OCI-LY1 (cell line): ENCODE measurements around the gene ZNF584.

Source experiments
- H2AFZ ChIP-seq: fragments of 200-600 bp; sonication (generic), shearing (Covaris generic); 2 replicates; pipeline ENCODE4 v1.6.0; 2014; ENCODE audit warnings: antibody characterized with exemption, mild to moderate bottlenecking, low read length
- H3F3A ChIP-seq: fragments of 200-600 bp; sonication (generic), shearing (Covaris generic); 2 replicates; pipeline ENCODE4 v1.6.0; 2014; ENCODE audit warnings: mild to moderate bottlenecking, antibody characterized with exemption, low read length, moderate library complexity; ENCODE audit not compliant: insufficient read depth
- H3K27ac ChIP-seq: fragments of 200-600 bp; sonication (generic); 2 replicates; pipeline ENCODE4 v1.5.1; 2014; ENCODE audit warnings: low read length, mixed run types, mild to moderate bottlenecking, low read depth; ENCODE audit not compliant: poor library complexity, severe bottlenecking
- H3K27me3 ChIP-seq: fragments of 200-600 bp; sonication (generic); 2 replicates; pipeline ENCODE4 v1.6.0; 2014; ENCODE audit warnings: antibody characterized with exemption, mild to moderate bottlenecking, low read length, moderate library complexity; ENCODE audit not compliant: insufficient read depth
- H3K36me3 ChIP-seq: fragments of 200-600 bp; sonication (generic); 2 replicates; pipeline ENCODE4 v1.6.1; 2014; ENCODE audit warnings: mild to moderate bottlenecking, antibody characterized with exemption, low read length, moderate library complexity, mixed read lengths; ENCODE audit not compliant: insufficient read depth
- H3K4me1 ChIP-seq: fragments of 200-600 bp; sonication (generic); 2 replicates; pipeline ENCODE4 v1.5.1; 2014; ENCODE audit warnings: mild to moderate bottlenecking, low read length, moderate library complexity; ENCODE audit not compliant: insufficient read depth, severe bottlenecking
- H3K4me2 ChIP-seq: fragments of 200-600 bp; sonication (generic), shearing (Covaris generic); 2 replicates; pipeline ENCODE4 v1.6.1; 2014; ENCODE audit warnings: low read length
- H3K4me3 ChIP-seq: fragments of 200-600 bp; sonication (generic); 2 replicates; pipeline ENCODE4 v1.5.1; 2014; ENCODE audit warnings: low read length, low read depth, mild to moderate bottlenecking, mixed read lengths; ENCODE audit not compliant: poor library complexity, severe bottlenecking
- H3K79me2 ChIP-seq: fragments of 200-600 bp; shearing (Covaris generic); 2 replicates; pipeline ENCODE4 v1.6.1; 2016; ENCODE audit warnings: mixed run types, low read length, mixed read lengths; ENCODE audit not compliant: insufficient read depth
- H3K9ac ChIP-seq: fragments of 200-600 bp; sonication (generic), shearing (Covaris generic); 2 replicates; pipeline ENCODE4 v1.6.1; 2014; ENCODE audit warnings: mild to moderate bottlenecking, low read length, mixed read lengths
- H3K9me2 ChIP-seq: fragments of 200-600 bp; sonication (generic), shearing (Covaris generic); 2 replicates; pipeline ENCODE4 v1.6.1; 2014; ENCODE audit warnings: low read depth, mild to moderate bottlenecking, low read length, mixed read lengths
- H3K9me3 ChIP-seq: fragments of 200-600 bp; shearing (Covaris generic); 2 replicates; pipeline ENCODE4 v1.6.1; 2014; ENCODE audit warnings: low read length, mixed read lengths
- H4K20me1 ChIP-seq: fragments of 200-600 bp; sonication (generic), shearing (Covaris generic); 2 replicates; pipeline ENCODE4 v1.6.0; 2016; ENCODE audit warnings: mild to moderate bottlenecking, low read length; ENCODE audit not compliant: insufficient read depth
- CTCF ChIP-seq: fragments of 200-600 bp; sonication (generic), shearing (Covaris generic); IDR thresholded peaks from 2 replicates; pipeline ENCODE4 v1.5.1; 2017; ENCODE audit warnings: mild to moderate bottlenecking, antibody characterized with exemption, low read length, moderate library complexity, mixed read lengths
- EZH2 ChIP-seq: fragments of 200-600 bp; sonication (generic), shearing (Covaris generic); IDR thresholded peaks from 2 replicates; pipeline ENCODE4 v1.8.0; 2017; ENCODE audit warnings: borderline replicate concordance, mixed run types, mild to moderate bottlenecking, antibody characterized with exemption, low read length, moderate library complexity, mixed read lengths

The ZNF584 gene

GRCh38 chr19:58406818-58407657 lies 1.4 kb upstream of the ZNF584 start:
- peak overlapping the region; percentile 87 for H3K9ac ChIP-seq
- TF ChIP-seq CTCF, result no peak
- no peak for TF ChIP-seq EZH2
- no peaks in the 10 kb centered on the region for H3K79me2 ChIP-seq
- no peaks in the 10 kb centered on the region for H3K27me3 ChIP-seq
- no peaks in the 10 kb centered on the region for H3K36me3 ChIP-seq
- no peak overlapping the region for H2AFZ ChIP-seq
- 0 out of 2 replicates have a peak, but pooled peaks cover 5% of the 10 kb centered on the region for H3F3A ChIP-seq
- H3K27ac ChIP-seq, result no peak overlapping the region
- peak overlapping the region; percentile 98 for H3K4me2 ChIP-seq
- peak overlapping the region; percentile 90 for H3K4me3 ChIP-seq
- no peaks in the 10 kb centered on the region for H3K9me2 ChIP-seq
- no peaks in the 10 kb centered on the region for H4K20me1 ChIP-seq
- no peaks in the 10 kb centered on the region for H3K9me3 ChIP-seq
- H3K4me1 ChIP-seq, result peaks cover 27% of the 10 kb centered on the region

- H3F3A ChIP-seq, result 0 out of 2 replicates have a peak, but pooled peaks cover 5% of the 10 kb centered on the region
Observed at GRCh38 chr19:58407658-58408151, 744 bp upstream of the ZNF584 start.

More at GRCh38 chr19:58407658-58408151, 744 bp upstream of the ZNF584 start:
- no peak for TF ChIP-seq CTCF
- TF ChIP-seq EZH2, result no peak
- Histone ChIP-seq H4K20me1 (no peaks in the 10 kb centered on the region), H3K36me3 (no peaks in the 10 kb centered on the region), H3K9me3 (no peaks in the 10 kb centered on the region), H3K4me2 (peak overlapping the region; percentile 98), H3K9me2 (no peaks in the 10 kb centered on the region), H3K4me1 (peaks cover 23% of the 10 kb centered on the region), H2AFZ (no peak overlapping the region), H3K79me2 (no peaks in the 10 kb centered on the region), H3K27me3 (no peaks in the 10 kb centered on the region), H3K27ac (peak overlapping the region; percentile 44), H3K9ac (peak overlapping the region; percentile 87), H3K4me3 (peak overlapping the region; percentile 90)
